Measurements from ENCODE around the gene CES3. TPM values are rescaled to one million over a fixed set of nuclear protein-coding genes. Genes with fewer than 3 reads are reported as not detected.

Gene CES3
- total RNA-seq, 2 experiments from 2014 or later = 1.4 to 2.7 TPM

GRCh38 chr16:66984892-66985311 is 23.8 kb downstream of the CES3 start:
- Histone ChIP-seq H3K9me3 (ENCODE audit: low read length) (no peaks in the 10 kb centered on the region), H4K20me1 (ENCODE audit: insufficient read depth, low read length) (no peaks in the 10 kb centered on the region), H3K79me2 (ENCODE audit: insufficient read depth, low read depth, low read length) (no peaks in the 10 kb centered on the region), H3K36me3 (ENCODE audit: insufficient read depth, low read length) (no peaks in the 10 kb centered on the region), H3K27ac (ENCODE audit: low read depth, low read length, poor library complexity, severe bottlenecking) (no peak overlapping the region), H2AFZ (ENCODE audit: low read length) (no peak overlapping the region), H3K4me3 (ENCODE audit: low read depth, low read length, poor library complexity, severe bottlenecking) (no peak overlapping the region), H3K9me2 (ENCODE audit: insufficient read depth, low read length) (no peaks in the 10 kb centered on the region), H3K4me1 (ENCODE audit: insufficient read depth, low read length, poor library complexity, severe bottlenecking) (no peaks in the 10 kb centered on the region), H3K4me2 (ENCODE audit: low read length) (no peak overlapping the region)
- ChIA-PET CTCF (ENCODE audit: unreplicated experiment) (no interaction called here), POLR2A (no interaction called here)
- no peak for DNase-seq (ENCODE audit: low spot score)
- intact Hi-C loops (cut with micrococcal nuclease; ENCODE audit: unreplicated experiment) = no loop called here
- BruUV-seq (replicated peaks) = no TSS peak
- TF ChIP-seq EZH2phosphoT487 (IDR thresholded peaks at IDR 0.05; ENCODE audit: borderline replicate concordance, low read depth, low read length) = no peak
- TF ChIP-seq, protein P1, sequence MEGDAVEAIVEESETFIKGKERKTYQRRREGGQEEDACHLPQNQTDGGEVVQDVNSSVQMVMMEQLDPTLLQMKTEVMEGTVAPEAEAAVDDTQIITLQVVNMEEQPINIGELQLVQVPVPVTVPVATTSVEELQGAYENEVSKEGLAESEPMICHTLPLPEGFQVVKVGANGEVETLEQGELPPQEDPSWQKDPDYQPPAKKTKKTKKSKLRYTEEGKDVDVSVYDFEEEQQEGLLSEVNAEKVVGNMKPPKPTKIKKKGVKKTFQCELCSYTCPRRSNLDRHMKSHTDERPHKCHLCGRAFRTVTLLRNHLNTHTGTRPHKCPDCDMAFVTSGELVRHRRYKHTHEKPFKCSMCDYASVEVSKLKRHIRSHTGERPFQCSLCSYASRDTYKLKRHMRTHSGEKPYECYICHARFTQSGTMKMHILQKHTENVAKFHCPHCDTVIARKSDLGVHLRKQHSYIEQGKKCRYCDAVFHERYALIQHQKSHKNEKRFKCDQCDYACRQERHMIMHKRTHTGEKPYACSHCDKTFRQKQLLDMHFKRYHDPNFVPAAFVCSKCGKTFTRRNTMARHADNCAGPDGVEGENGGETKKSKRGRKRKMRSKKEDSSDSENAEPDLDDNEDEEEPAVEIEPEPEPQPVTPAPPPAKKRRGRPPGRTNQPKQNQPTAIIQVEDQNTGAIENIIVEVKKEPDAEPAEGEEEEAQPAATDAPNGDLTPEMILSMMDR (conservative IDR thresholded peaks at IDR 0.05; ENCODE audit: low read length) = no peak

- no TSS peak for BruUV-seq (replicated peaks)
- Histone ChIP-seq H3K79me2 (ENCODE audit: insufficient read depth, low read depth, low read length) (no peaks in the 10 kb centered on the region), H3K4me3 (ENCODE audit: low read depth, low read length, poor library complexity, severe bottlenecking) (no peak overlapping the region), H3K36me3 (ENCODE audit: insufficient read depth, low read length) (no peaks in the 10 kb centered on the region), H3K27ac (ENCODE audit: low read depth, low read length, poor library complexity, severe bottlenecking) (no peak overlapping the region), H3K9me3 (ENCODE audit: low read length) (no peaks in the 10 kb centered on the region), H3K9me2 (ENCODE audit: insufficient read depth, low read length) (no peaks in the 10 kb centered on the region), H3K4me1 (ENCODE audit: insufficient read depth, low read length, poor library complexity, severe bottlenecking) (no peaks in the 10 kb centered on the region), H2AFZ (ENCODE audit: low read length) (no peak overlapping the region), H4K20me1 (ENCODE audit: insufficient read depth, low read length) (no peaks in the 10 kb centered on the region), H3K4me2 (ENCODE audit: low read length) (no peak overlapping the region)
- CTCF ChIA-PET (ENCODE audit: unreplicated experiment) = no interaction called here
- POLR2A ChIA-PET = interaction anchor here (0.6 kb wide), 1 partner anchor 33 kb away, joined by 3 read pairs; no protein-coding TSS in a partner anchor
- no peak for DNase-seq (ENCODE audit: low spot score)
- no peak for TF ChIP-seq EZH2phosphoT487 (IDR thresholded peaks at IDR 0.05; ENCODE audit: borderline replicate concordance, low read depth, low read length)
- TF ChIP-seq, protein P1 (conservative IDR thresholded peaks at IDR 0.05; ENCODE audit: low read length) = no peak
- intact Hi-C loops (cut with micrococcal nuclease; ENCODE audit: unreplicated experiment) = no loop called here
These were observed 25.5 kb downstream of the CES3 start for GRCh38 chr16:66986559-66986958.

- BruUV-seq (replicated peaks) = no TSS peak
- TF ChIP-seq, protein P1 (conservative IDR thresholded peaks at IDR 0.05; ENCODE audit: low read length) = no peak
- TF ChIP-seq EZH2phosphoT487 (IDR thresholded peaks at IDR 0.05; ENCODE audit: borderline replicate concordance, low read depth, low read length) = no peak
- no peak for DNase-seq (ENCODE audit: low spot score)
- Histone ChIP-seq H3K4me2 (ENCODE audit: low read length) (no peak within 1 kb of the TSS), H4K20me1 (ENCODE audit: insufficient read depth, low read length) (no peaks in the 10 kb centered on the region), H3K9me2 (ENCODE audit: insufficient read depth, low read length) (no peaks in the 10 kb centered on the region), H3K79me2 (ENCODE audit: insufficient read depth, low read depth, low read length) (no peaks in the 10 kb centered on the region), H3K27ac (ENCODE audit: low read depth, low read length, poor library complexity, severe bottlenecking) (no peak within 1 kb of the TSS), H3K4me1 (ENCODE audit: insufficient read depth, low read length, poor library complexity, severe bottlenecking) (no peaks in the 10 kb centered on the region), H3K4me3 (ENCODE audit: low read depth, low read length, poor library complexity, severe bottlenecking) (no peak within 1 kb of the TSS), H2AFZ (ENCODE audit: low read length) (no peak within 1 kb of the TSS; the same call in 1 of the 2 replicates), H3K36me3 (ENCODE audit: insufficient read depth, low read length) (no peaks in the 10 kb centered on the region), H3K9me3 (ENCODE audit: low read length) (no peaks in the 10 kb centered on the region)
- CTCF ChIA-PET (ENCODE audit: unreplicated experiment) = no interaction called here
- intact Hi-C loops (cut with micrococcal nuclease; ENCODE audit: unreplicated experiment) = no loop called here
- POLR2A ChIA-PET = interaction anchor here (0.6 kb wide), 1 partner anchor 16 kb away, joined by 3 read pairs; no protein-coding TSS in a partner anchor
These were observed 27.2 kb downstream of the CES3 start, which contains the start of gene CES4A for GRCh38 chr16:66988197-66988788. TSS of gene CES4A (plus strand) at chr16:66988589. CDS start at chr16:66988773, 184 bp downstream.

All from OCI-LY7 (cell line).